ENCODE data around the gene NR1H2.
"Not testable (repeated sequence)": the region's sequence is repeated elsewhere in the genome, so short reads cannot be mapped to it uniquely, and the experiment has no call there.

Gene NR1H2

DNA sequence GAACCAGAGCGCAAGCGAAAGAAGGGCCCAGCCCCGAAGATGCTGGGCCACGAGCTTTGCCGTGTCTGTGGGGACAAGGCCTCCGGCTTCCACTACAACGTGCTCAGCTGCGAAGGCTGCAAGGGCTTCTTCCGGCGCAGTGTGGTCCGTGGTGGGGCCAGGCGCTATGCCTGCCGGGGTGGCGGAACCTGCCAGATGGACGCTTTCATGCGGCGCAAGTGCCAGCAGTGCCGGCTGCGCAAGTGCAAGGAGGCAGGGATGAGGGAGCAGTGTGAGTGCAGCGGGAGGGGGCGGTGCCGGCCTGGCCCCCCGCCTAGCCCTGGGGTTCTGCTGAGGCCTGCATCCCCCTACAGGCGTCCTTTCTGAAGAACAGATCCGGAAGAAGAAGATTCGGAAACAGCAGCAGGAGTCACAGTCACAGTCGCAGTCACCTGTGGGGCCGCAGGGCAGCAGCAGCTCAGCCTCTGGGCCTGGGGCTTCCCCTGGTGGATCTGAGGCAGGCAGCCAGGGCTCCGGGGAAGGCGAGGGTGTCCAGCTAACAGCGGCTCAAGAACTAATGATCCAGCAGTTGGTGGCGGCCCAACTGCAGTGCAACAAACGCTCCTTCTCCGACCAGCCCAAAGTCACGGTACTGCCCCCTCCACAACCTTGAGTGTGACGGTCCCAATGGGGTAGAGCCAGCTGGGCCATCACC lies 2.1 kb downstream of the NR1H2 start:
- no peak for DNase-seq (ENCODE audit: low read depth in 2 of 2)

DNA sequence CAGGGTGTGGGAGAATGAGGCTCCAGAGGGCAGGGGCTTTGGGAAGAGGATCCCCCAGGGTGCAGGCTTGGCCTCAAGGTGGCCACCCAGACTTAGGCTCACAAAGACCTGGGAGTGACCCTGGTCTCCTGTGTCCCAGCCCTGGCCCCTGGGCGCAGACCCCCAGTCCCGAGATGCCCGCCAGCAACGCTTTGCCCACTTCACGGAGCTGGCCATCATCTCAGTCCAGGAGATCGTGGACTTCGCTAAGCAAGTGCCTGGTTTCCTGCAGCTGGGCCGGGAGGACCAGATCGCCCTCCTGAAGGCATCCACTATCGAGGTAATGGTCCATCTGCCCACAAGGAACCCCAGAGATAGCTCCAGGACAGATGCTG lies 2.6 kb downstream of the NR1H2 start:
- DNase-seq (ENCODE audit: low read depth in 2 of 2), result no peak

DNA sequence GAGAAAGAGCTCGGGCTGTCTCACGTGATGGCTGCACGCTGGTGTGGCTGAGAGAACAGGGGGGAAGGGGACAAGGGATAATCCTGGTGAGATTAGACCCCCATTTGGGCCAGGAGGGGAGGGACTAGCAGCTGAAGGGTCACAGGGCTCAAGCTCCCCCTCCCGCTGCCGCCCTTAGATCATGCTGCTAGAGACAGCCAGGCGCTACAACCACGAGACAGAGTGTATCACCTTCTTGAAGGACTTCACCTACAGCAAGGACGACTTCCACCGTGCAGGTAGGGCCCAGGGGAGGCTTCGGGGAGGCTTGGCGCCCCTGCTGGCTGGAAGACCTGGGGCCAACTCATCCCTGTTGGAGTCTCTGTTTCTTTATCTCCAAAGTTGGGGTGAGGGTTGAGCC lies 3.3 kb downstream of the NR1H2 start:
- DNase-seq (ENCODE audit: low read depth in 2 of 2), result no peak

DNA sequence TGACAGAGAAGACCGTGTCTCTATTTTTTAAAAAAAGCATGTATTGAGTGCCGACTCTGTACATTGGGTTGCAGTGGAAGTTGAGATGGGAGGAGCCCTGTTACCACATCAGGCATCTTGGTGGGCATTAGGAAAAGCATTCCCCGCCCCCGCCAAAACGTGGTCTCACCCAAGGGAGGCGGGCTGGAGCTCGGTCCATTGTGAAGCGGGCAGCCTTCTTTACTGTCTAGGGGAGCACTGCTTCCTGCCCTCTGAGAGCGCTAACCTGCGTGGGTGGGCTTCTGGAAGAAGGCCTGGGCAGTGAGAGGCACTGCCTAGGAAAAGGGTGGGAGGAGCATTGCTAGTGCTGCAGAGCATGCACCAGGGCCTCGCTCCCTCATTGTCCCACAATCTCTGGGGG lies 3.9 kb downstream of the NR1H2 start:
- no peak for DNase-seq (ENCODE audit: low read depth in 2 of 2)

GRCh38 chr19:50380751-50381151 lies 4.5 kb downstream of the NR1H2 start:
- no peak for DNase-seq (ENCODE audit: low read depth in 2 of 2)

GRCh38 chr19:50381881-50382729 lies 5.8 kb downstream of the NR1H2 start:
- DNase-seq (ENCODE audit: low read depth in 2 of 2), result no peak

DNA sequence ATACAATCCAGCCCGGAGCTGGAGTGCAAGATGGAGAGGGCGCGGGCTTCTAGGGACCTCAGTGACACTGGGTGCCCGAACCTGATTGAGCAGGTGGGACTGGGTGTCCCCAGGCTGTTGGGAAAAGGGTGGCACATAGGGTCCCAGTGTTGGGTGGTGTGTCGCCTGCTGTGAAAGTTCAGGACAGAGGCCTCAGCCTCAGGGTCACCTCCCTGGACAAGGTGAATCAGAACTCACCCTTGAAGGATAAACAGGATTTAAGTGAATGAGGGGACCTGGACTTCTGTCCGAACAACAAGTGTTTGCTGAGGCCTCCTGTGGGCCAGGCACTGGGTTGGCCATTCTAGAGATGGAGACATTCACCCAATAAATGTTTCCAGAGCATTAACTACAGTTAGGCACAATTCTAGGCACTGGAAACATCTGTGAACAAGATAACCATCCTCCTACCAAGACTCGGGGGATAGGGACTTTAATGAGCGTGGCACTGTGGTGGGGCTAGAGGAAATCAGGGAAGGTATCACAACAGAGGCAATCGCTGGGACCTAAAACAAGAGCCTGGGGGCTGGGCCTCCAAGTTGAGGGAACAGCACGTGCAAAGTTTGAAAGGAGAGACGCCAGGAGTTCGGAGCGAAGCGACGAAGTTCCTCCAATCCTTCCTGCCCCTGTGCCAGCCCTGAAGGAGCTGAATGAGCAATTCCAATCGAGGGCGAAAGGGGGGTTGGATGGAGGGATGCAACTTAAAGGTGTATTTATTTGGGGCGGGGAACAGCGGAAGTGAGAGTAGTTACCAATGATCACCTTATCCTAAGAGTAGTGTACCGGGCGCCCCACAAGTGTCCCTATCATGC lies 7.0 kb downstream of the NR1H2 start:
- no peak for DNase-seq (ENCODE audit: low read depth in 2 of 2)

DNA sequence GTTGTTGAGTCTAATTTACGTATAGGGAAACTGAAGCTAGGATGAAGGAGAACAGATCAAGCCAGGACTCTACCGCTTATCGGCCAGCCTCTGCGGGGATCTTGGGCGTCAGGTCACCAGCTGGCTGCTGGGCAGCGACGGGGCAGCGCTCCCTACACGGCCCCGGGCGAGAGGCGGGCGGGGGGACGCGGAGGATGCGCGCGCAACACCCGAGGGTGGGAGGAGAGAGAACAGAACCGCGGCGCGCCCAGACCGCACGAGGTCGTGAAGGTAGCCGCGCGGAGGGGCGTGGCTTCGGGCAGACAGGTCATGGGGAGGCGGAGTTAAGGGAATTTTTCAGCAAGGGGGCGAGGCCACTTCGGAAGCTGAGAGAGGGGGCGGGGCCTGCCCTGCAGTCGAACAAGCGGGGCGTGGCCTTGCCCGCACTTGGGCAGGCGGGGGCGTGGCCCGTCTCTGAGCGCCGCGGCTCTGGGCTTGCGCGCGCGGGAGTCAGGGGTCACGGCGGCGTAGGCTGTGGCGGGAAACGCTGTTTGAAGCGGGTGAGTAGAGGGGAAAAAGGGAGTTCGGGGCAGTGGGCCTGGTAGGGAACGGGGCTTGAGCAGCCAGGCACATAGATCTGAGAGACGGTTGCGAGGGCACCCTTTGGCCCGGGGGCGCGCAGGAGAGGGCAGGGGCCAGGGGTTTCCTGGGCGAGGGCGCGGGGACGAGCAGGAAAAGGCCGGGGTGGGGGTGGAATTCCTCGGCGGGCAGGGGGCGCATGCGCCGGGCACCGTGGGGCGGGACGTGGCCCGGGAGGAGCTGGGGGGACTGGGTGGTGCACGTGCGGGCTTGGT lies 7.8 kb downstream of the NR1H2 start, which contains the start of gene POLD1:
POLD1 (plus strand) TSS at position 496 of the 833 bp plus-strand sequence. CDS start 14,505 bp downstream, outside the sequence.
- DNase-seq (ENCODE audit: low read depth in 2 of 2), result peak; percentile 88 to 89

GRCh38 chr19:50384685-50385535 lies 8.7 kb downstream of the NR1H2 start:
- no peak for DNase-seq (ENCODE audit: low read depth in 2 of 2)

DNA sequence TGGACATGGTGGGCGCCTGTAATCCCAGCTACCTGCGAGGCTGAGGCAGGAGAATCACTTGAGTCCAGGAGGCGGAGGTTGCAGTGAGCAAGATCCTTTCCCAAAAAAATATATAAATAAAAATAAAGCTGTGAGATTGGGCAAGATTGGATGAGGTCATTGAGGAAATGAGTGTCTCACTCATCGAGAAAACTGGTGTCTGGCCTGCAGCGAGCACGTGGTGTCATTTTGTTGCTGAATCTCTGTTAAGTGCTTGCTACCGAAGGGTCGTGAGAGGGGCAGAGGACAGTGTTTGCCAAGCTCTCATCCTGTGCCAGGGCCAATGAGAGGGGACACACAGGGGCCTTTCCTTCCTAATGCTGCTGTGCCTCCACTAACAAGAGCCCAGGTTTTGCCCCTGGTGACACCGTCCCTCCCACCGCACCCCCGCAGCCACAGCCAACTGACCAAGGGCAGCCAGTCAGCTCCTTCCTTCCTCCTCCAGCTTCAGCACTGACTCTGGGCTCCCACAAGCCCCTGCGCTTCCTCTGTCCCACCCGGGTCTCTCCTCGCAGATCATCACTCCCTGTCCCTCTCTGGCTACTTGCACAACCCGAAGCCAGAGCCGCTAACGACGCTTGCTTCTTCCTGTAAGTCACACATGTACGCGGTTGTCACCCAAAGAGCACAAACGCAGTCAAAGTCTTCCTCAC lies 11.1 kb downstream of the NR1H2 start:
- no peak for DNase-seq (ENCODE audit: low read depth in 2 of 2)

DNA sequence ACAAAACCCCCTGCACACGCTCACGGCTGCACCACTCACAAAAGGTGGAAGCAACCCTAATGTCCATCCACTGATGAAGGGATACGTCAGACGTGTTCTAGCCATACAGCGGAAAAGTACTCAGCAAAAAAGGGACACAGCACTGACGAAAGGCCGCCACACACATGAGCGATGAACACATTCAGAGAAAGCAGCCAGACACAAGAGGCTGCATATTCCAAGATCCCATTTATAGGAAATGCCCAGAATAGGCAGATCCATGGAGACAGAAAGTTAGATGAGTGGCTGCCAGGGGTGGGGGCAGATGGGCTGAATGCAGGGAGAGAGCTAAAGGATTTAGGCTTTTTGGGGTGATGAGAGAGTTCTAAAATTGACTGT lies 11.6 kb downstream of the NR1H2 start:
- no peak for DNase-seq (ENCODE audit: low read depth in 2 of 2)

GRCh38 chr19:50390295-50390694 lies 14.0 kb downstream of the NR1H2 start:
- DNase-seq (ENCODE audit: low read depth in 2 of 2), result not testable (repeated sequence)

- not testable (repeated sequence) for DNase-seq (ENCODE audit: low read depth in 2 of 2)
Measured at GRCh38 chr19:50390952-50391351, 14.7 kb downstream of the NR1H2 start.

DNA sequence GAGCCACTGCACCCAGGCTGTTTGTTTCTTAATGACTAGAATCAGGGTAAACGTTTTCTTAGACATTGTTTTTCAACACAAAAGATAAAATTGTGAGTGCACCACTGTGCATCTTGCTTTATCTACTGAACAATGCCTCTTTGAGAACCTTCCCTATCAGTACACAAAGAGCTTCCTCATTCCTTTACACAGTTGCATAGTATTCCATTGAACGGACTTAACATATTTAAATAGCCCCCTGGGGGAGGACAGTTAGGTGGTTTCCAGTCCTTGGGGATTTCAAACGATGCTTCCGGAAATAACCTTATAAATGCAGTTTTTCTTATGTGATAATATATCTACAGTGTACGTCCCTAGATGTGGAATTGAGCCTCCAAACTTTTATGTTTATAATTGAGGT lies 16.5 kb downstream of the NR1H2 start:
- DNase-seq (ENCODE audit: low read depth in 2 of 2), result no peak

DNA sequence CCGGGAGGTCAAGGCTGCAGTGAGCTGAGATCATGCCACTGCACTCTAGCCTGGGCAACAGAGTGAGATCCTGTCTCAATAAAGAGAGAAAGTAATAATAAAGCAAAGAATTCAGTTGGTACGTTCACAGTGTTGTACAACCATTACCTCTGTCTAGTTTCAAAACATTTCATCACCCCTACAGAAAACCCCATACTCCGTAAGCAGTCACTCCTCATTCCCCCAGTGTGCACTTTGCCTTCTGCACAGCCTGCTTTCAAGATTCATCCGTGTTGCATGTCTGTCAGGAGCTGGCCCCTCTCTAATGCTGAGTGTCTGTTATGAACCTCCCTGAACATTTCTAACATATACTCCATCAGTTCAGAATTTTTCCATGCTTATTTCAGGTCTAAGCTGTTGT lies 17.3 kb downstream of the NR1H2 start:
- DNase-seq (ENCODE audit: low read depth in 2 of 2), result no peak

GRCh38 chr19:50394017-50394416 lies 17.8 kb downstream of the NR1H2 start:
- no peak for DNase-seq (ENCODE audit: low read depth in 2 of 2)

DNA sequence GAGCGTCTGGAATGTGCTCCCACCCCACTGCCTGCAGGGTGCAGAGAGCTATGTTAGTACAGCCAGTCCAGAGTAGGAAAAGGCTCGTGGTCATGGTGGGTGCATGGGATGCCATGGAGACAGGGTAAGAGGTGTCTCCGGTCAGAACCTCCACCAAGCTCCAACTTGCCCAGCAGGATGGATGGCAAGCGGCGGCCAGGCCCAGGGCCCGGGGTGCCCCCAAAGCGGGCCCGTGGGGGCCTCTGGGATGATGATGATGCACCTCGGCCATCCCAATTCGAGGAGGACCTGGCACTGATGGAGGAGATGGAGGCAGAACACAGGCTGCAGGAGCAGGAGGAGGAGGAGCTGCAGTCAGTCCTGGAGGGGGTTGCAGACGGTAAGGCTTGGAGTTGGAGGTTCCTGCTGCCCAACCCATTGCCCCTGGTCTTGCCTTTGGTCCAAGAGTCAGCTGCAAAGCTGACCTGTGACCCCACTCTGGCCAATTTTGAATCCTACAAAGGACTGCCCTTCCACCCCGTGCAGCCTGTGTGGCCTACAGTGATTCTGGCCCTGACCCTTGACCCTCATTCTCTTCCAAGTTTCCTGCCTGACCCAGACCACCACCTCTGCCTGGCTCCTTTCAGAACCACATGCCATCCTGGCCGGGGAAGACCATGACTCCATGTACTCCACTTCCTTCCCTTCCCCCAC lies 22.6 kb downstream of the NR1H2 start:
- DNase-seq (ENCODE audit: low read depth in 2 of 2), result no peak

DNA sequence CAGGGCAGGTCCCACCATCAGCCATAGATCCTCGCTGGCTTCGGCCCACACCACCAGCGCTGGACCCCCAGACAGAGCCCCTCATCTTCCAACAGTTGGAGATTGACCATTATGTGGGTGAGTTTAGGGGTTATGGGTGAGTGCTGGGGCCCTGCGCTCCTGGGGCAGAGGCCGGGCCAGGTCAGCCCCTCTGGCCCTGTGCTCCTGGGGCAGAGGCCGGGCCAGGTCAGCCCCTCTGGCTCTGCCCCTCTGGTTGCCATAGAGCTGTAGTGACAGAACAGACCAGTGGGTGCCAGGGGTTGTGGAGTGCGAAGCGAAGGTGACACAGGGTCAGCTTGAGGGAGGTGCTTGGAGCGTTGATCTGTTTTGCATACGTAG lies 23.1 kb downstream of the NR1H2 start:
- no peak for DNase-seq (ENCODE audit: low read depth in 2 of 2)

Measured in fibroblast of skin of left biceps (primary cell).